GM12878 (cell line): ENCODE data around the gene CFAP97. TPM values are rescaled to one million over a fixed set of nuclear protein-coding genes. Genes with fewer than 3 reads are reported as not detected.
A peak's percentile ranks its signal among the peaks of the same experiment; 100 is the strongest.

Source experiments
- ATAC-seq: fragments of 200-7000 bp; cut with Tn5 transposase; 3 replicates; pipeline ENCODE4 v1.9.1; 2020; ENCODE audit warnings: mild to moderate bottlenecking, moderate library complexity
- BruUV-seq: library from RNA; stranded (reverse); fragments of 400-500 nt; replicated peaks from 2 replicates; lab custom pipeline; 2021; lab: Mats Ljungman, UMichigan
- CTCF ChIA-PET: fragments of 300-600 bp; sonication (Branson Sonifier 250); formaldehyde crosslinking; extraction: SDS; loops from one replicate; lab custom pipeline; 2021; ENCODE audit warnings: inconsistent platforms; lab: Yijun Ruan, JAX
- POLR2A ChIA-PET: fragments of 350-600 bp; formaldehyde crosslinking; extraction: SDS; loops from one replicate; lab custom pipeline; 2021; ENCODE audit warnings: inconsistent platforms; lab: Charles Lee
- RAD21 ChIA-PET: fragments of 300-600 bp; sonication (Branson Sonifier 250); formaldehyde crosslinking; loops from one replicate; lab custom pipeline; 2023; ENCODE audit warnings: antibody characterized with exemption; ENCODE audit not compliant: unreplicated experiment; lab: Charles Lee
- SMC1A ChIA-PET: fragments of 300-600 bp; sonication (Branson Sonifier 250); formaldehyde crosslinking; loops from one replicate; lab custom pipeline; 2023; ENCODE audit not compliant: unreplicated experiment, uncharacterized antibody; lab: Charles Lee
- DNase-seq: peaks from one replicate; pipeline ENCODE4 v3.0.0-alpha.2; 2011; ENCODE audit warnings: low read depth, low spot score
- FAIRE-seq: peaks from 3 replicates; lab custom pipeline; 2011; peaks lifted over from hg19 to GRCh38; lab: Jason Lieb, UNC
- H2AFZ ChIP-seq: 2 replicates; pipeline ENCODE4 v1.6.0; 2011; ENCODE audit warnings: low read depth, low read length, control low read depth; ENCODE audit not compliant: control insufficient read depth
- H3K27ac ChIP-seq: 2 replicates; pipeline ENCODE4 v1.5.1; 2011; ENCODE audit warnings: control low read depth; ENCODE audit not compliant: control insufficient read depth, insufficient read depth
- H3K27me3 ChIP-seq, 2 experiments: replicated peaks in 1 of 2; 2 replicates each; pipeline versions ENCODE4 v1.6.0 to v1.6.1; 2011; ENCODE audit warnings: low read length in 1 of 2; ENCODE audit not compliant: control insufficient read depth in 2 of 2, insufficient read depth in 2 of 2
- H3K36me3 ChIP-seq, 2 experiments: 2 replicates each; pipeline ENCODE4 v1.5.1; 2011; ENCODE audit warnings: low read length in 1 of 2; ENCODE audit not compliant: control insufficient read depth in 2 of 2, insufficient read depth in 2 of 2
- H3K4me1 ChIP-seq: 2 replicates; pipeline ENCODE4 v1.6.1; 2011; ENCODE audit warnings: mild to moderate bottlenecking, low read length, moderate library complexity, mixed read lengths; ENCODE audit not compliant: control insufficient read depth, insufficient read depth
- H3K4me2 ChIP-seq: 2 replicates; pipeline ENCODE4 v1.6.0; 2011; ENCODE audit warnings: control low read depth; ENCODE audit not compliant: control insufficient read depth, insufficient read depth
- H3K4me3 ChIP-seq: fragments of 200-600 bp; sonication (generic); 2 replicates; pipeline ENCODE4 v1.5.1; 2016
- H3K79me2 ChIP-seq: 2 replicates; pipeline ENCODE4 v1.6.0; 2011; ENCODE audit warnings: low read length; ENCODE audit not compliant: control insufficient read depth, insufficient read depth
- H3K9ac ChIP-seq: 2 replicates; pipeline ENCODE4 v1.8.0; 2011; ENCODE audit warnings: low read length, control low read depth, mixed read lengths; ENCODE audit not compliant: control insufficient read depth, insufficient read depth
- H3K9me3 ChIP-seq: replicated peaks from 3 replicates; pipeline ENCODE4 v1.5.1; 2011; ENCODE audit warnings: mild to moderate bottlenecking, low read length; ENCODE audit not compliant: control insufficient read depth, insufficient read depth
- H4K20me1 ChIP-seq: 2 replicates; pipeline ENCODE4 v1.6.0; 2011; ENCODE audit not compliant: control insufficient read depth, insufficient read depth
- CHD1 ChIP-seq: IDR thresholded peaks from 2 replicates; pipeline ENCODE4 v1.6.1; 2012; ENCODE audit warnings: low read depth, low read length, improper control_type of control experiment
- IKZF1 ChIP-seq: fragments of 450-650 bp; conservative IDR thresholded peaks from 2 replicates; pipeline ENCODE4 v1.6.1; 2017; ENCODE audit warnings: antibody characterized with exemption, mild to moderate bottlenecking
- IRF3 ChIP-seq: fragments of 450-650 bp; IDR thresholded peaks from 2 replicates; pipeline ENCODE4 v1.6.1; 2014; ENCODE audit warnings: mild to moderate bottlenecking
- IRF5 ChIP-seq: fragments of 450-650 bp; IDR thresholded peaks from 2 replicates; pipeline ENCODE4 v1.6.1; 2017; ENCODE audit warnings: borderline replicate concordance
- MEF2A ChIP-seq: IDR thresholded peaks from 2 replicates; pipeline ENCODE4 v1.6.1; 2011; ENCODE audit warnings: low read depth, mild to moderate bottlenecking, low read length, moderate library complexity; ENCODE audit not compliant: insufficient read depth
- MLLT1 ChIP-seq: fragments of 450-650 bp; IDR thresholded peaks from 2 replicates; pipeline ENCODE4 v1.6.1; 2016; ENCODE audit warnings: mild to moderate bottlenecking
- NBN ChIP-seq: fragments of 450-650 bp; IDR thresholded peaks from 2 replicates; pipeline ENCODE4 v1.6.1; 2016
- PRDM15 ChIP-seq: fragments of 450-650 bp; formaldehyde crosslinking; IDR thresholded peaks from 2 replicates; pipeline ENCODE4 v1.4.0; 2020; ENCODE audit warnings: mild to moderate bottlenecking, moderate library complexity
- SPI1 ChIP-seq: IDR thresholded peaks from 2 replicates; pipeline ENCODE4 v1.6.1; 2011; ENCODE audit warnings: low read depth, mild to moderate bottlenecking, low read length, moderate library complexity, borderline replicate concordance; ENCODE audit not compliant: insufficient read depth
- SREBF2 ChIP-seq: IDR thresholded peaks from 2 replicates; pipeline ENCODE4 v1.6.1; 2012; ENCODE audit warnings: mild to moderate bottlenecking, low read length
- ZBTB40 ChIP-seq: fragments of 450-650 bp; IDR thresholded peaks from 2 replicates; pipeline ENCODE4 v1.6.1; 2016; ENCODE audit warnings: mild to moderate bottlenecking, moderate library complexity, borderline replicate concordance
- ZNF274 ChIP-seq: IDR thresholded peaks from one replicate; pipeline ENCODE4 v1.8.0; 2011; ENCODE audit not compliant: insufficient read length, insufficient read depth
- WGBS: methylation state at CpG from one replicate; pipeline ENCODE4 v1.1.6; 2016; ENCODE audit warnings: low lambda C conversion rate; ENCODE audit not compliant: insufficient replicate concordance, insufficient coverage; ENCODE audit errors: missing lambda C conversion rate; 5-methylcytosine and 5-hydroxymethylcytosine counted together
- in situ Hi-C: fragments of 300-500 bp; cut with MboI; formaldehyde crosslinking; loops from 9 replicates; pipeline ENCODE4 v1.14.3; 2018; ENCODE audit warnings: mixed read lengths
- intact Hi-C: fragments of 100-400 bp; cut with micrococcal nuclease; formaldehyde crosslinking; loops from one replicate; pipeline ENCODE4 v1.14.2; 2022; ENCODE audit not compliant: unreplicated experiment
- polyA plus RNA-seq, 11 experiments: library from polyadenylated mRNA; depleted of rRNA in 4 of 11; unstranded in 6 of 11; stranded (reverse) in 5 of 11; fragments of >200 nt; fragmentation: Nextera tagmentation in 4 of 11; fragmentation: Illumina TruSeq in 1 of 11; extraction: Ambion mirVana in 4 of 11; extraction: Trizol in 1 of 11; gene quantifications; 1 replicate in 1 of 11; 2 replicates in 10 of 11; pipeline versions ENCODE4 v1.2.1 to v1.2.3, GENCODE V29; 2011 to 2016; ENCODE audit warnings: inconsistent platforms in 2 of 11, missing spikeins in 2 of 11, low read depth in 1 of 11
- total RNA-seq, 4 experiments: library from RNA; depleted of rRNA in 3 of 4; stranded (reverse); fragments of >200 nt in 3 of 4; fragmentation: Illumina TruSeq in 1 of 4; extraction: Trizol in 1 of 4; gene quantifications; 2 replicates each; pipeline versions ENCODE4 v1.2.1 to v1.2.3, GENCODE V29; 2013 to 2021

Gene CFAP97
- total and polyA plus RNA-seq, 10 of the 15 experiments (the other 5 are each of a cell fraction or from before 2014, with no cell fraction given), result 26.4 to 62.7 (median 48.0) TPM

GRCh38 chr4:185243879-185244278 lies 40.1 kb upstream of the CFAP97 start:
- peak; percentile 15; the same call in 1 of the 3 replicates for ATAC-seq
- BruUV-seq, result TSS peak; percentile 34
- Histone ChIP-seq H3K4me2 (no peak overlapping the region), H3K79me2 (peaks cover 69% of the 10 kb centered on the region), H3K9me3 (peaks cover under 1% of the 10 kb centered on the region; the same call in 2 of the 3 replicates), H3K9ac (no peak overlapping the region), H3K27me3 (no peaks in the 10 kb centered on the region), H3K36me3 (peaks cover 0 to 9% of the 10 kb centered on the region in 2 experiments; a peak in 3 of 4 replicates), H4K20me1 (no peaks in the 10 kb centered on the region; the same call in 1 of the 2 replicates), H2AFZ (no peak overlapping the region), H3K4me1 (peaks cover 5% of the 10 kb centered on the region), H3K27ac (no peak overlapping the region), H3K4me3 (no peak overlapping the region)
- intact Hi-C loops, result no loop called here
- WGBS, result 100% methylated on average over 4 of the region's 4 CpGs
- SMC1A ChIA-PET, result interaction anchor here (0.8 to 3.3 kb wide), 2 partner anchors 11 to 13 kb away, joined by 3 to 14 read pairs; no protein-coding TSS in a partner anchor
- POLR2A ChIA-PET, result interaction anchor here (2.4 kb wide), 1 partner anchor 31 kb away, joined by 5 read pairs; no protein-coding TSS in a partner anchor
- DNase-seq, result no peak
- FAIRE-seq, result no peak
- RAD21 ChIA-PET, result no interaction called here
- CTCF ChIA-PET, result no interaction called here
- in situ Hi-C loops, result no loop called here
- no peak for TF ChIP-seq ZBTB40
- TF ChIP-seq IRF3, result no peak
- no peak for TF ChIP-seq PRDM15 (CRISPR knock-in tag)
- no peak for TF ChIP-seq SPI1
- TF ChIP-seq IKZF1, result no peak
- no peak for TF ChIP-seq MEF2A
- TF ChIP-seq NBN, result no peak
- no peak for TF ChIP-seq SREBF2
- no peak for TF ChIP-seq IRF5
- no peak for TF ChIP-seq MLLT1
- TF ChIP-seq CHD1, result no peak
- no peak for TF ChIP-seq ZNF274
